Breast epithelium (tissue), 3 donors: ENCODE measurements around the gene SOX13.

Experiments used
- CTCF ChIP-seq, 3 donors: fragments of 450-650 bp; IDR thresholded peaks; one replicate each; pipeline ENCODE4 v1.5.1; 2016 to 2017; ENCODE audit warnings: antibody characterized with exemption in 3 of 3, mild to moderate bottlenecking in 3 of 3, moderate library complexity in 3 of 3
- POLR2A ChIP-seq: fragments of 450-650 bp; IDR thresholded peaks from one replicate; pipeline ENCODE4 v1.6.1; 2016; ENCODE audit warnings: antibody characterized with exemption, mild to moderate bottlenecking, moderate library complexity

- TF ChIP-seq CTCF (IDR thresholded peaks at IDR 0.05) (no peak), POLR2A (no peak)
Measured at GRCh38 chr1:204098683-204099082, 25.8 kb downstream of the SOX13 start.
